Upper lobe of left lung (tissue), 4 donors: ENCODE measurements around the gene IVL.

Experiments used
- EP300 ChIP-seq, 4 donors: sonication (generic); formaldehyde crosslinking; IDR thresholded peaks; one replicate each; pipeline ENCODE4 v1.5.1; 2017; ENCODE audit warnings: antibody characterized with exemption in 4 of 4, control low read depth in 2 of 4
- POLR2AphosphoS5 ChIP-seq, 2 donors: sonication (generic); formaldehyde crosslinking; IDR thresholded peaks; one replicate each; pipeline ENCODE4 v1.5.1; 2017; ENCODE audit warnings: antibody characterized with exemption in 2 of 2
- TF ChIP-seq, protein P1 (sequence below), 6 experiments: fragments of 450-650 bp in 4 of 6; fragments of 200-600 bp in 2 of 6; sonication (generic) in 2 of 6; IDR thresholded peaks; one replicate each; pipeline ENCODE4 v1.5.1; 2016 to 2019; ENCODE audit warnings: antibody characterized with exemption in 6 of 6

DNA sequence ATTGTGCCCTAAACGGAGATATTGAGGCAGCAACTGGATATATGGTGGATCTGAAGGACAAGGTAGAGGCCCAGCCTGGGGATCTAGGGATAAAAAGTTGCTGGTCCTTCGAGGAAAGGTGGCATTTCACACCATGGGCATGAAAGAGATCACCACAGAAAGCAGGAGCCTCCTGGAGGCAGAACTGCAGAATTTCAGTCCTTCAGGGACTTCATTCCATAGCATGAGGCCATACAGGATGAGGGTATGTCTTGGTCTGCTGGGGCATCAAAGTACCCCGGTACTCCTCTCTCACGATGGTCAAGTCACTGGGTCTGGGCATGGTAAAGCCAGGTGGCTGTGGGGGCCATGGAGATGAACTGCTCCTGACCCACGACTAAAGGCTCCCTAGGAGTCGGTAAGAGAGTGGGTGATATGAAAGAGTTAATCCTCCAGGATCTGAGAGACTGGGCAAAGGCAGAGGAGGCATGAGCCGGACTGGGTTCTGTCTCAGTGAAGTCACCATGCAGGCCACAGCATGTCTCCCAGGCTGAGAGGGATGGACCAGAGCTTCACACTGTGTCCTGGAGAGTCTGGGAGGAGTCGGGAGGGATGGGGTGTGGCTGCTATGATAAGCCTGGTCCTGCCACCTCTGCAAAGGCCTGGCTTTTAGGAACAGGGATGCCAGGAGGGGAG, 32.8 kb downstream of the IVL start:
- TF ChIP-seq, protein P1, sequence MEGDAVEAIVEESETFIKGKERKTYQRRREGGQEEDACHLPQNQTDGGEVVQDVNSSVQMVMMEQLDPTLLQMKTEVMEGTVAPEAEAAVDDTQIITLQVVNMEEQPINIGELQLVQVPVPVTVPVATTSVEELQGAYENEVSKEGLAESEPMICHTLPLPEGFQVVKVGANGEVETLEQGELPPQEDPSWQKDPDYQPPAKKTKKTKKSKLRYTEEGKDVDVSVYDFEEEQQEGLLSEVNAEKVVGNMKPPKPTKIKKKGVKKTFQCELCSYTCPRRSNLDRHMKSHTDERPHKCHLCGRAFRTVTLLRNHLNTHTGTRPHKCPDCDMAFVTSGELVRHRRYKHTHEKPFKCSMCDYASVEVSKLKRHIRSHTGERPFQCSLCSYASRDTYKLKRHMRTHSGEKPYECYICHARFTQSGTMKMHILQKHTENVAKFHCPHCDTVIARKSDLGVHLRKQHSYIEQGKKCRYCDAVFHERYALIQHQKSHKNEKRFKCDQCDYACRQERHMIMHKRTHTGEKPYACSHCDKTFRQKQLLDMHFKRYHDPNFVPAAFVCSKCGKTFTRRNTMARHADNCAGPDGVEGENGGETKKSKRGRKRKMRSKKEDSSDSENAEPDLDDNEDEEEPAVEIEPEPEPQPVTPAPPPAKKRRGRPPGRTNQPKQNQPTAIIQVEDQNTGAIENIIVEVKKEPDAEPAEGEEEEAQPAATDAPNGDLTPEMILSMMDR (IDR thresholded peaks at IDR 0.05), result no peak
- no peak for TF ChIP-seq POLR2AphosphoS5 (IDR thresholded peaks at IDR 0.05)
- no peak for TF ChIP-seq EP300 (IDR thresholded peaks at IDR 0.05)
